HEK293 (cell line): ENCODE measurements around the gene TANC1.

Experiments used
- CTCF ChIA-PET: fragments of 350-600 bp; formaldehyde crosslinking; extraction: SDS; loops from one replicate; lab custom pipeline; 2021; ENCODE audit warnings: antibody characterized with exemption; lab: Yijun Ruan, JAX
- POLR2A ChIA-PET: fragments of 300-600 bp; formaldehyde crosslinking; extraction: SDS; loops from one replicate; lab custom pipeline; 2020; ENCODE audit warnings: antibody characterized with exemption, inconsistent platforms; lab: Yijun Ruan, JAX
- H3K27ac ChIP-seq: fragments of 200-500 bp; sonication (Bioruptor generic); 2 replicates; pipeline ENCODE4 v1.5.1; 2014; ENCODE audit warnings: low read depth, low read length, control low read depth, inconsistent platforms; ENCODE audit errors: extremely low read depth
- H3K36me3 ChIP-seq, 2 experiments: fragments of 200-500 bp in 1 of 2; sonication (Bioruptor generic) in 1 of 2; 1 replicate in 1 of 2; 2 replicates in 1 of 2; pipeline ENCODE4 v1.5.1; 2014 to 2017; ENCODE audit warnings: inconsistent platforms in 2 of 2, low read length in 2 of 2; ENCODE audit not compliant: control insufficient read depth in 2 of 2, insufficient read depth in 1 of 2
- H3K4me1 ChIP-seq: fragments of 200-500 bp; sonication (Bioruptor generic); 2 replicates; pipeline ENCODE4 v1.5.1; 2014; ENCODE audit warnings: mild to moderate bottlenecking, low read length, inconsistent platforms; ENCODE audit not compliant: control insufficient read depth, insufficient read depth
- H3K4me3 ChIP-seq: 2 replicates; pipeline ENCODE4 v1.5.1; 2011; ENCODE audit warnings: low read depth, mild to moderate bottlenecking, control low read depth, low read length, moderate library complexity
- H3K9me3 ChIP-seq: fragments of 200-500 bp; sonication (Bioruptor generic); 2 replicates; pipeline ENCODE4 v1.5.1; 2014; ENCODE audit warnings: low read depth, low read length, inconsistent platforms; ENCODE audit not compliant: control insufficient read depth, insufficient read depth
- BCL11A ChIP-seq: fragments of 450-650 bp; formaldehyde crosslinking; IDR thresholded peaks from 2 replicates; pipeline ENCODE4 v1.5.1; 2016; ENCODE audit warnings: low read depth, missing biosample characterization, missing genetic modification characterization
- KLF7 ChIP-seq: fragments of 450-650 bp; formaldehyde crosslinking; IDR thresholded peaks from 2 replicates; pipeline ENCODE4 v1.5.1; 2016; ENCODE audit warnings: missing biosample characterization, missing genetic modification characterization, borderline replicate concordance
- ZBTB17 ChIP-seq: fragments of 450-650 bp; formaldehyde crosslinking; IDR thresholded peaks from 2 replicates; pipeline ENCODE4 v1.5.1; 2016; ENCODE audit warnings: missing biosample characterization, missing genetic modification characterization
- ZBTB48 ChIP-seq: fragments of 450-650 bp; formaldehyde crosslinking; IDR thresholded peaks from 2 replicates; pipeline ENCODE4 v1.5.1; 2016; ENCODE audit warnings: missing biosample characterization, missing genetic modification characterization
- ZFP41 ChIP-seq: fragments of 450-650 bp; formaldehyde crosslinking; IDR thresholded peaks from 2 replicates; pipeline ENCODE4 v1.5.1; 2016; ENCODE audit warnings: missing biosample characterization, missing genetic modification characterization, borderline replicate concordance
- ZNF140 ChIP-seq: fragments of 450-650 bp; formaldehyde crosslinking; IDR thresholded peaks from 2 replicates; pipeline ENCODE4 v1.5.1; 2016; ENCODE audit warnings: missing biosample characterization, missing genetic modification characterization
- ZNF174 ChIP-seq: fragments of 450-650 bp; formaldehyde crosslinking; IDR thresholded peaks from 2 replicates; pipeline ENCODE4 v1.5.0; 2017; ENCODE audit warnings: missing biosample characterization, mild to moderate bottlenecking, missing genetic modification characterization
- ZNF239 ChIP-seq: fragments of 450-650 bp; formaldehyde crosslinking; IDR thresholded peaks from 2 replicates; pipeline ENCODE4 v1.5.1; 2016; ENCODE audit warnings: missing biosample characterization, missing genetic modification characterization
- ZNF24 ChIP-seq: fragments of 450-650 bp; formaldehyde crosslinking; IDR thresholded peaks from 2 replicates; pipeline ENCODE4 v1.5.1; 2016; ENCODE audit warnings: missing biosample characterization, missing genetic modification characterization
- ZNF350 ChIP-seq: fragments of 450-650 bp; formaldehyde crosslinking; IDR thresholded peaks from 2 replicates; pipeline ENCODE4 v1.5.0; 2017; ENCODE audit warnings: missing biosample characterization, mild to moderate bottlenecking, missing genetic modification characterization
- ZNF354C ChIP-seq: fragments of 450-650 bp; formaldehyde crosslinking; IDR thresholded peaks from 2 replicates; pipeline ENCODE4 v1.5.1; 2016; ENCODE audit warnings: missing biosample characterization, missing genetic modification characterization, low read depth, borderline replicate concordance
- ZNF394 ChIP-seq: fragments of 450-650 bp; formaldehyde crosslinking; IDR thresholded peaks from 2 replicates; pipeline ENCODE4 v1.5.1; 2016; ENCODE audit warnings: missing biosample characterization, missing genetic modification characterization, mild to moderate bottlenecking, moderate library complexity, borderline replicate concordance
- ZNF426 ChIP-seq: fragments of 450-650 bp; formaldehyde crosslinking; IDR thresholded peaks from 2 replicates; pipeline ENCODE4 v1.5.1; 2017; ENCODE audit warnings: missing biosample characterization, missing genetic modification characterization, mild to moderate bottlenecking, inconsistent platforms, moderate library complexity
- ZNF473 ChIP-seq: fragments of 450-650 bp; formaldehyde crosslinking; IDR thresholded peaks from 2 replicates; pipeline ENCODE4 v1.5.1; 2017; ENCODE audit warnings: missing biosample characterization, missing genetic modification characterization
- ZNF514 ChIP-seq: fragments of 450-650 bp; formaldehyde crosslinking; IDR thresholded peaks from 2 replicates; pipeline ENCODE4 v1.5.1; 2016; ENCODE audit warnings: missing biosample characterization, missing genetic modification characterization
- ZNF544 ChIP-seq: fragments of 450-650 bp; formaldehyde crosslinking; IDR thresholded peaks from 2 replicates; pipeline ENCODE4 v1.5.0; 2017; ENCODE audit warnings: missing biosample characterization, missing genetic modification characterization
- ZNF624 ChIP-seq: fragments of 450-650 bp; formaldehyde crosslinking; IDR thresholded peaks from 2 replicates; pipeline ENCODE4 v1.5.1; 2017; ENCODE audit warnings: missing biosample characterization, missing genetic modification characterization
- ZNF660 ChIP-seq: fragments of 450-650 bp; IDR thresholded peaks from 2 replicates; pipeline ENCODE4 v1.5.1; 2018; ENCODE audit warnings: missing biosample characterization, mild to moderate bottlenecking, missing genetic modification characterization
- ZNF785 ChIP-seq: fragments of 450-650 bp; formaldehyde crosslinking; IDR thresholded peaks from 2 replicates; pipeline ENCODE4 v1.5.1; 2016; ENCODE audit warnings: missing biosample characterization, missing genetic modification characterization
- ZSCAN30 ChIP-seq: fragments of 450-650 bp; IDR thresholded peaks from 2 replicates; pipeline ENCODE4 v1.5.1; 2018; ENCODE audit warnings: missing biosample characterization, mild to moderate bottlenecking, missing genetic modification characterization, moderate library complexity
- TF ChIP-seq, protein P1 (sequence below): fragments of 450-650 bp; formaldehyde crosslinking; IDR thresholded peaks from 2 replicates; pipeline ENCODE4 v1.5.1; 2017; ENCODE audit warnings: missing biosample characterization, mild to moderate bottlenecking, missing genetic modification characterization, moderate library complexity
- TF ChIP-seq, protein P2 (sequence below): fragments of 450-650 bp; formaldehyde crosslinking; IDR thresholded peaks from 2 replicates; pipeline ENCODE4 v1.5.1; 2016; ENCODE audit warnings: missing biosample characterization, missing genetic modification characterization
- TF ChIP-seq, protein P3 (sequence below): fragments of 450-650 bp; IDR thresholded peaks from 2 replicates; pipeline ENCODE4 v1.5.1; 2018; ENCODE audit warnings: missing biosample characterization, mild to moderate bottlenecking, missing genetic modification characterization
- TF ChIP-seq, protein P4 (sequence below): fragments of 450-650 bp; formaldehyde crosslinking; IDR thresholded peaks from 2 replicates; pipeline ENCODE4 v1.5.1; 2017; ENCODE audit warnings: missing biosample characterization, missing genetic modification characterization
- TF ChIP-seq, protein P5 (sequence below): fragments of 450-650 bp; formaldehyde crosslinking; IDR thresholded peaks from 2 replicates; pipeline ENCODE4 v1.5.1; 2016; ENCODE audit warnings: missing biosample characterization, missing genetic modification characterization
- TF ChIP-seq, protein P6 (sequence below): fragments of 450-650 bp; formaldehyde crosslinking; IDR thresholded peaks from 2 replicates; pipeline ENCODE4 v1.5.1; 2017; ENCODE audit warnings: missing biosample characterization, missing genetic modification characterization

Gene TANC1

DNA sequence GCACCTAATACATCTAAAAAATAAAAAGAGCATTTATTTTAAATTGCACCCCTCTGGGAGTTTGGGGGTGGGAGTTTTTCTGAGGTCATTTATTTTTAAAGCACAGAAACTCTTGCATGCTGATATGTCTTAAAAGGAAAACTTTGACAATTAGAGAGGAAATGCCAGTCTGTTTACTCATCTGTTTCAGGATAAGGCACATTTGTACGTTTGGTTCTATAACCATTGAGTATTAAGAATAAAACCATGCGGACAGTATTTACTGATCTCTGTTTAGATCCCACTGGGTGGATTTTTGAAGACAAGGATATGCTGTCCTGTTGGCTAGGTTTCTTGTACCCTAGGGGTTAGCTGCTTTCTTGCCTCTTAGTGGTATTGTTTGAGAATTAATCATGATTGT is 122.9 kb downstream of the TANC1 start (continued):
- TF ChIP-seq ZNF473 (tag by site-specific recombination) = no peak
- TF ChIP-seq ZFP41 (tag by site-specific recombination) = no peak

DNA sequence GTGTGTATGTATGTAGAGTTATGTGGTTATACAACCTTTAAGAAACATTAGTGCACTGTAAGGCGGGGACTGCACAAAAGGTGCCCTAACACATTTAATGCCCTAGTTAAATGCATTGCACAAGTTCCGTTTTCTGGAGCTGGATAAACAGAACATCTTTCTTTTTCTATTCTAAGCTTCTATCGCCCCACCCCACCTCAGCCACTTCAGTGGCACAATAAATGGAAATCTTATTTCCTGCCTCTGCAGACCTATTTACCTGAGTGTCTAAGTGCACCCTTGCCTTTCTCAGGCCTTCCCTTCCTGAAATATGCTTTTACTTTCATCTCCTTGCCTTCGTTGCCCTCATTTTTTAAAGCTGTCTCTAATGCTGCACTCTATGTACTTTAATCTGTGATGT is 123.5 kb downstream of the TANC1 start:
- Histone ChIP-seq H3K4me3 (no peak overlapping the region), H3K27ac (no peak overlapping the region), H3K4me1 (peaks cover 21% of the 10 kb centered on the region), H3K9me3 (no peaks in the 10 kb centered on the region), H3K36me3 (peaks cover 0 to 7% of the 10 kb centered on the region in 2 experiments; a peak in 1 of 3 replicates)
- POLR2A ChIA-PET = no interaction called here
- TF ChIP-seq ZNF394 (tag by site-specific recombination) (no peak), ZNF514 (no peak), ZNF624 (tag by site-specific recombination) (no peak), ZNF239 (tag by site-specific recombination) (no peak), KLF7 (tag by site-specific recombination) (no peak), ZNF354C (tag by site-specific recombination) (no peak), ZBTB17 (tag by site-specific recombination) (no peak), ZNF426 (tag by site-specific recombination) (no peak), ZNF785 (tag by site-specific recombination) (no peak), ZNF660 (no peak), ZNF24 (no peak), ZSCAN30 (tag by site-specific recombination) (no peak), ZNF544 (tag by site-specific recombination) (no peak), BCL11A (tag by site-specific recombination) (no peak), ZNF473 (tag by site-specific recombination) (no peak), ZFP41 (tag by site-specific recombination) (no peak), ZNF350 (tag by site-specific recombination) (no peak)
- TF ChIP-seq, protein P1, sequence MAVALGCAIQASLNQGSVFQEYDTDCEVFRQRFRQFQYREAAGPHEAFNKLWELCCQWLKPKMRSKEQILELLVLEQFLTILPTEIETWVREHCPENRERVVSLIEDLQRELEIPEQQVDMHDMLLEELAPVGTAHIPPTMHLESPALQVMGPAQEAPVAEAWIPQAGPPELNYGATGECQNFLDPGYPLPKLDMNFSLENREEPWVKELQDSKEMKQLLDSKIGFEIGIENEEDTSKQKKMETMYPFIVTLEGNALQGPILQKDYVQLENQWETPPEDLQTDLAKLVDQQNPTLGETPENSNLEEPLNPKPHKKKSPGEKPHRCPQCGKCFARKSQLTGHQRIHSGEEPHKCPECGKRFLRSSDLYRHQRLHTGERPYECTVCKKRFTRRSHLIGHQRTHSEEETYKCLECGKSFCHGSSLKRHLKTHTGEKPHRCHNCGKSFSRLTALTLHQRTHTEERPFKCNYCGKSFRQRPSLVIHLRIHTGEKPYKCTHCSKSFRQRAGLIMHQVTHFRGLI (tag by site-specific recombination) = no peak
- TF ChIP-seq, protein P2, sequence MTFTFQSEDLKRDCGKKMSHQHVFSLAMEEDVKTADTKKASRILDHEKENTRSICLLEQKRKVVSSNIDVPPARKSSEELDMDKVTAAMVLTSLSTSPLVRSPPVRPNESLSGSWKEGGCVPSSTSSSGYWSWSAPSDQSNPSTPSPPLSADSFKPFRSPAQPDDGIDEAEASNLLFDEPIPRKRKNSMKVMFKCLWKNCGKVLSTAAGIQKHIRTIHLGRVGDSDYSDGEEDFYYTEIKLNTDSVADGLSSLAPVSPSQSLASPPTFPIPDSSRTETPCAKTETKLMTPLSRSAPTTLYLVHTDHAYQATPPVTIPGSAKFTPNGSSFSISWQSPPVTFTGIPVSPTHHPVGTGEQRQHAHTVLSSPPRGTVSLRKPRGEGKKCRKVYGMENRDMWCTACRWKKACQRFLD = no peak
- CTCF ChIA-PET = interaction anchor here (0.6 kb wide), 2 partner anchors 13 to 83 kb away, joined by 3 to 4 read pairs; no protein-coding TSS in a partner anchor

DNA sequence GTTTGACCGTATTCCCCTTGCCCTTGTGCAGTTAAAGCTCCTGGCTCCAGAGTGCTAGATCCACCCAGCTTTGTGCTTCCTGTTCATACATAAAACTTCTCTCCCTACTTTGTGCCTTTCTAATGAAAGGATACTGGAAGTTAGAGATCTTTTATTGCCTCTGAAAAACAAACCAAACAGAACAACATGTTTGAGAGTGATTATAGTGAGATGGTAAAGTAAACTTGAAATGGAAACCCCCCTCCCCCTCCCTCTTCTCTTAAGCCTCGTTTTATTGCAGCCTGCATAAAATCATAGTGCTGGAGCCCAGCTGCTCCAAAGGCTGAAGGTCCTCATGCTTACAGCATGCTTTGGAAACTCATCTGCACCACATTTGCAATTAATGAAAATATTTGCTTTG is 125.1 kb downstream of the TANC1 start:
- POLR2A ChIA-PET = no interaction called here
- CTCF ChIA-PET = interaction anchor here (0.7 to 1.0 kb wide), 3 partner anchors 13 to 146 kb away, joined by 3 read pairs; no protein-coding TSS in a partner anchor
- Histone ChIP-seq H3K27ac (no peak overlapping the region), H3K4me1 (peaks cover 22% of the 10 kb centered on the region), H3K36me3 (peaks cover 0 to 7% of the 10 kb centered on the region in 2 experiments; a peak in 1 of 3 replicates), H3K4me3 (no peak overlapping the region), H3K9me3 (no peaks in the 10 kb centered on the region)
- TF ChIP-seq ZNF174 (tag by site-specific recombination) (no peak), ZNF140 (no peak), ZBTB48 (tag by site-specific recombination) (no peak)
- TF ChIP-seq, protein P3, sequence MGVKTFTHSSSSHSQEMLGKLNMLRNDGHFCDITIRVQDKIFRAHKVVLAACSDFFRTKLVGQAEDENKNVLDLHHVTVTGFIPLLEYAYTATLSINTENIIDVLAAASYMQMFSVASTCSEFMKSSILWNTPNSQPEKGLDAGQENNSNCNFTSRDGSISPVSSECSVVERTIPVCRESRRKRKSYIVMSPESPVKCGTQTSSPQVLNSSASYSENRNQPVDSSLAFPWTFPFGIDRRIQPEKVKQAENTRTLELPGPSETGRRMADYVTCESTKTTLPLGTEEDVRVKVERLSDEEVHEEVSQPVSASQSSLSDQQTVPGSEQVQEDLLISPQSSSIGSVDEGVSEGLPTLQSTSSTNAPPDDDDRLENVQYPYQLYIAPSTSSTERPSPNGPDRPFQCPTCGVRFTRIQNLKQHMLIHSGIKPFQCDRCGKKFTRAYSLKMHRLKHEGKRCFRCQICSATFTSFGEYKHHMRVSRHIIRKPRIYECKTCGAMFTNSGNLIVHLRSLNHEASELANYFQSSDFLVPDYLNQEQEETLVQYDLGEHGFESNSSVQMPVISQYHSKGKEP (tag by site-specific recombination) = peak; percentile 49; the same call in 1 of the 2 replicates
- TF ChIP-seq, protein P4, sequence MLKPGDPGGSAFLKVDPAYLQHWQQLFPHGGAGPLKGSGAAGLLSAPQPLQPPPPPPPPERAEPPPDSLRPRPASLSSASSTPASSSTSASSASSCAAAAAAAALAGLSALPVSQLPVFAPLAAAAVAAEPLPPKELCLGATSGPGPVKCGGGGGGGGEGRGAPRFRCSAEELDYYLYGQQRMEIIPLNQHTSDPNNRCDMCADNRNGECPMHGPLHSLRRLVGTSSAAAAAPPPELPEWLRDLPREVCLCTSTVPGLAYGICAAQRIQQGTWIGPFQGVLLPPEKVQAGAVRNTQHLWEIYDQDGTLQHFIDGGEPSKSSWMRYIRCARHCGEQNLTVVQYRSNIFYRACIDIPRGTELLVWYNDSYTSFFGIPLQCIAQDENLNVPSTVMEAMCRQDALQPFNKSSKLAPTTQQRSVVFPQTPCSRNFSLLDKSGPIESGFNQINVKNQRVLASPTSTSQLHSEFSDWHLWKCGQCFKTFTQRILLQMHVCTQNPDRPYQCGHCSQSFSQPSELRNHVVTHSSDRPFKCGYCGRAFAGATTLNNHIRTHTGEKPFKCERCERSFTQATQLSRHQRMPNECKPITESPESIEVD (tag by site-specific recombination) = peak; percentile 57
- TF ChIP-seq, protein P5, sequence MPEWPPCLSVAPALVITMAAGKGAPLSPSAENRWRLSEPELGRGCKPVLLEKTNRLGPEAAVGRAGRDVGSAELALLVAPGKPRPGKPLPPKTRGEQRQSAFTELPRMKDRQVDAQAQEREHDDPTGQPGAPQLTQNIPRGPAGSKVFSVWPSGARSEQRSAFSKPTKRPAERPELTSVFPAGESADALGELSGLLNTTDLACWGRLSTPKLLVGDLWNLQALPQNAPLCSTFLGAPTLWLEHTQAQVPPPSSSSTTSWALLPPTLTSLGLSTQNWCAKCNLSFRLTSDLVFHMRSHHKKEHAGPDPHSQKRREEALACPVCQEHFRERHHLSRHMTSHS (tag by site-specific recombination) = no peak
- TF ChIP-seq, protein P6, sequence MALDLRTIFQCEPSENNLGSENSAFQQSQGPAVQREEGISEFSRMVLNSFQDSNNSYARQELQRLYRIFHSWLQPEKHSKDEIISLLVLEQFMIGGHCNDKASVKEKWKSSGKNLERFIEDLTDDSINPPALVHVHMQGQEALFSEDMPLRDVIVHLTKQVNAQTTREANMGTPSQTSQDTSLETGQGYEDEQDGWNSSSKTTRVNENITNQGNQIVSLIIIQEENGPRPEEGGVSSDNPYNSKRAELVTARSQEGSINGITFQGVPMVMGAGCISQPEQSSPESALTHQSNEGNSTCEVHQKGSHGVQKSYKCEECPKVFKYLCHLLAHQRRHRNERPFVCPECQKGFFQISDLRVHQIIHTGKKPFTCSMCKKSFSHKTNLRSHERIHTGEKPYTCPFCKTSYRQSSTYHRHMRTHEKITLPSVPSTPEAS (tag by site-specific recombination) = no peak
